Measurements from ENCODE around the gene INKA1. TPM values are rescaled to one million over a fixed set of nuclear protein-coding genes. Genes with fewer than 3 reads are reported as not detected.

INKA1 gene
- under 1 TPM; 0.20 to 0.48 TPM for total RNA-seq

GRCh38 chr3:49802719-49803464, at the start of gene INKA1:
Gene INKA1, plus strand, starts transcription at chr3:49803261. Its CDS starts 132 bp downstream, at chr3:49803393.
- peak within 1 kb of the TSS; percentile 83 for H3K4me3 Mint-ChIP-seq

GRCh38 chr3:49754536-49754935, 48.5 kb upstream of the INKA1 start:
- Mint-ChIP-seq H3K4me1 (peaks cover 2% of the 10 kb centered on the region), H3K27me3 (no peaks in the 10 kb centered on the region), H3K4me3 (no peak overlapping the region), H3K27ac (no peak overlapping the region), H3K9me3 (no peaks in the 10 kb centered on the region), H3K36me3 (ENCODE audit: low read depth) (peaks cover 7% of the 10 kb centered on the region)
- POLR2A ChIA-PET = interaction anchor here (0.6 kb wide), 1 partner anchor 363 kb away, joined by 4 read pairs; no protein-coding TSS in a partner anchor
- no peak for DNase-seq
- CTCF ChIA-PET = no interaction called here

More at GRCh38 chr3:49802719-49803464, at the start of gene INKA1:
- H3K9me3 Mint-ChIP-seq = no peaks in the 10 kb centered on the region
- H3K4me1 Mint-ChIP-seq = peaks cover 39% of the 10 kb centered on the region
- peak within 1 kb of the TSS; percentile 79 for H3K27ac Mint-ChIP-seq
- ChIA-PET CTCF (interaction anchor here (0.5 to 5.8 kb wide), 30 partner anchors 10 to 440 kb away, joined by 3 to 104 read pairs (median 3); partner anchors contain the start of genes AMIGO3, IP6K1, TRAIP and UBA7), POLR2A (interaction anchor here (0.6 to 5.9 kb wide), 19 partner anchors 11 to 267 kb away, joined by 3 to 54 read pairs (median 4); partner anchors contain the start of genes AMIGO3, GMPPB, IP6K1 and MON1A)
- peaks cover 4% of the 10 kb centered on the region for H3K36me3 Mint-ChIP-seq (ENCODE audit: low read depth)
- H3K27me3 Mint-ChIP-seq = peaks cover 16% of the 10 kb centered on the region
- DNase-seq = peak; percentile 89

GRCh38 chr3:49756036-49756435, 47.0 kb upstream of the INKA1 start:
- Mint-ChIP-seq H3K9me3 (no peaks in the 10 kb centered on the region), H3K27me3 (no peaks in the 10 kb centered on the region), H3K27ac (no peak overlapping the region), H3K36me3 (ENCODE audit: low read depth) (peaks cover 5% of the 10 kb centered on the region), H3K4me1 (peaks cover 2% of the 10 kb centered on the region), H3K4me3 (no peak overlapping the region)
- ChIA-PET CTCF (interaction anchor here (1.4 kb wide), 1 partner anchor 216 kb away, joined by 3 read pairs; no protein-coding TSS in a partner anchor), POLR2A (no interaction called here)
- DNase-seq = no peak

- Mint-ChIP-seq H3K4me3 (no peak overlapping the region), H3K36me3 (ENCODE audit: low read depth) (peaks cover 5% of the 10 kb centered on the region), H3K27me3 (no peaks in the 10 kb centered on the region), H3K27ac (no peak overlapping the region), H3K9me3 (no peaks in the 10 kb centered on the region), H3K4me1 (peaks cover 2% of the 10 kb centered on the region)
- DNase-seq = no peak
- ChIA-PET CTCF (no interaction called here), POLR2A (interaction anchor here (0.8 kb wide), 1 partner anchor 29 kb away, joined by 3 read pairs; the partner anchor contains the start of gene IP6K1)
These were observed 45.9 kb upstream of the INKA1 start for GRCh38 chr3:49757197-49757596.

- ChIA-PET CTCF (no interaction called here), POLR2A (no interaction called here)
- Mint-ChIP-seq H3K9me3 (no peaks in the 10 kb centered on the region), H3K4me3 (no peak overlapping the region), H3K4me1 (peaks cover under 1% of the 10 kb centered on the region), H3K27ac (no peak overlapping the region), H3K36me3 (ENCODE audit: low read depth) (peaks cover 2% of the 10 kb centered on the region), H3K27me3 (no peaks in the 10 kb centered on the region)
- no peak for DNase-seq
These were observed 43.8 kb upstream of the INKA1 start for GRCh38 chr3:49759226-49759625.

- POLR2A ChIA-PET = no interaction called here
- no peak overlapping the region for H3K4me3 Mint-ChIP-seq
These were observed 41.4 kb upstream of the INKA1 start for GRCh38 chr3:49761661-49762060.

GRCh38 chr3:49763981-49764380, 39.1 kb upstream of the INKA1 start:
- CTCF ChIA-PET = no interaction called here

More at GRCh38 chr3:49761661-49762060, 41.4 kb upstream of the INKA1 start:
- CTCF ChIA-PET = no interaction called here
- no peak for DNase-seq
- peaks cover 5% of the 10 kb centered on the region for H3K36me3 Mint-ChIP-seq (ENCODE audit: low read depth)
- no peaks in the 10 kb centered on the region for H3K27me3 Mint-ChIP-seq
- no peaks in the 10 kb centered on the region for H3K9me3 Mint-ChIP-seq
- peaks cover 5% of the 10 kb centered on the region for H3K4me1 Mint-ChIP-seq
- H3K27ac Mint-ChIP-seq = no peak overlapping the region

GRCh38 chr3:49769286-49769915, 33.7 kb upstream of the INKA1 start:
- Mint-ChIP-seq H3K27ac (no peak overlapping the region), H3K9me3 (no peaks in the 10 kb centered on the region), H3K36me3 (ENCODE audit: low read depth) (peaks cover 19% of the 10 kb centered on the region), H3K27me3 (no peaks in the 10 kb centered on the region), H3K4me1 (peaks cover 10% of the 10 kb centered on the region), H3K4me3 (no peak overlapping the region)
- ChIA-PET POLR2A (no interaction called here), CTCF (interaction anchor here (1.4 to 1.8 kb wide), 2 partner anchors 11 to 70 kb away, joined by 4 read pairs; no protein-coding TSS in a partner anchor)
- DNase-seq = no peak

More at GRCh38 chr3:49763981-49764380, 39.1 kb upstream of the INKA1 start:
- Mint-ChIP-seq H3K4me1 (peaks cover 5% of the 10 kb centered on the region), H3K27ac (no peak overlapping the region), H3K9me3 (no peaks in the 10 kb centered on the region), H3K27me3 (no peaks in the 10 kb centered on the region), H3K4me3 (no peak overlapping the region), H3K36me3 (ENCODE audit: low read depth) (peaks cover 5% of the 10 kb centered on the region)
- POLR2A ChIA-PET = no interaction called here
- DNase-seq = no peak

- POLR2A ChIA-PET = interaction anchor here (0.8 kb wide), 1 partner anchor 120 kb away, joined by 3 read pairs; no protein-coding TSS in a partner anchor
- CTCF ChIA-PET = interaction anchor here (1.4 to 1.8 kb wide), 2 partner anchors 12 to 69 kb away, joined by 4 read pairs; no protein-coding TSS in a partner anchor
- H3K36me3 Mint-ChIP-seq (ENCODE audit: low read depth) = peaks cover 16% of the 10 kb centered on the region
- no peak overlapping the region for H3K27ac Mint-ChIP-seq
- no peaks in the 10 kb centered on the region for H3K27me3 Mint-ChIP-seq
- no peaks in the 10 kb centered on the region for H3K9me3 Mint-ChIP-seq
- no peak for DNase-seq
- H3K4me1 Mint-ChIP-seq = peaks cover 7% of the 10 kb centered on the region
- no peak overlapping the region for H3K4me3 Mint-ChIP-seq
These were observed 33.1 kb upstream of the INKA1 start for GRCh38 chr3:49769926-49770325.

- H3K27me3 Mint-ChIP-seq = no peaks in the 10 kb centered on the region
- POLR2A ChIA-PET = no interaction called here
- CTCF ChIA-PET = interaction anchor here (1.0 kb wide), 1 partner anchor 68 kb away, joined by 3 read pairs; no protein-coding TSS in a partner anchor
- H3K9me3 Mint-ChIP-seq = no peaks in the 10 kb centered on the region
- H3K36me3 Mint-ChIP-seq (ENCODE audit: low read depth) = peaks cover 15% of the 10 kb centered on the region
- H3K27ac Mint-ChIP-seq = no peak overlapping the region
- H3K4me3 Mint-ChIP-seq = no peak overlapping the region
- H3K4me1 Mint-ChIP-seq = peaks cover 6% of the 10 kb centered on the region
- DNase-seq = no peak
These were observed 31.6 kb upstream of the INKA1 start for GRCh38 chr3:49771340-49771938.

GRCh38 chr3:49772703-49773102, 30.4 kb upstream of the INKA1 start:
- Mint-ChIP-seq H3K9me3 (no peaks in the 10 kb centered on the region), H3K36me3 (ENCODE audit: low read depth) (peaks cover 22% of the 10 kb centered on the region), H3K27me3 (no peaks in the 10 kb centered on the region), H3K4me3 (no peak overlapping the region), H3K27ac (no peak overlapping the region), H3K4me1 (peaks cover 6% of the 10 kb centered on the region)
- POLR2A ChIA-PET = no interaction called here
- DNase-seq = no peak
- CTCF ChIA-PET = interaction anchor here (0.8 kb wide), 1 partner anchor 30 kb away, joined by 3 read pairs; no protein-coding TSS in a partner anchor

- Mint-ChIP-seq H3K27me3 (no peaks in the 10 kb centered on the region), H3K36me3 (ENCODE audit: low read depth) (peaks cover 23% of the 10 kb centered on the region), H3K4me1 (peaks cover 13% of the 10 kb centered on the region), H3K9me3 (no peaks in the 10 kb centered on the region), H3K4me3 (no peak overlapping the region), H3K27ac (no peak overlapping the region)
- DNase-seq = no peak
- ChIA-PET POLR2A (interaction anchor here (2.2 kb wide), 1 partner anchor 10 kb away, joined by 6 read pairs; the partner anchor contains the start of gene IP6K1), CTCF (interaction anchor here (0.6 kb wide), 1 partner anchor 10 kb away, joined by 3 read pairs; no protein-coding TSS in a partner anchor)
These were observed 27.5 kb upstream of the INKA1 start for GRCh38 chr3:49775538-49775937.

Data from activated CD4-positive, alpha-beta memory T cell treated with anti-CD3 and anti-CD28 coated beads, Interleukin-2, amount 10 ng/mL, durations not matched to agents 7 days and 5 days (primary cell).